ENCODE data around the gene MTA1.

MTA1 gene

DNA sequence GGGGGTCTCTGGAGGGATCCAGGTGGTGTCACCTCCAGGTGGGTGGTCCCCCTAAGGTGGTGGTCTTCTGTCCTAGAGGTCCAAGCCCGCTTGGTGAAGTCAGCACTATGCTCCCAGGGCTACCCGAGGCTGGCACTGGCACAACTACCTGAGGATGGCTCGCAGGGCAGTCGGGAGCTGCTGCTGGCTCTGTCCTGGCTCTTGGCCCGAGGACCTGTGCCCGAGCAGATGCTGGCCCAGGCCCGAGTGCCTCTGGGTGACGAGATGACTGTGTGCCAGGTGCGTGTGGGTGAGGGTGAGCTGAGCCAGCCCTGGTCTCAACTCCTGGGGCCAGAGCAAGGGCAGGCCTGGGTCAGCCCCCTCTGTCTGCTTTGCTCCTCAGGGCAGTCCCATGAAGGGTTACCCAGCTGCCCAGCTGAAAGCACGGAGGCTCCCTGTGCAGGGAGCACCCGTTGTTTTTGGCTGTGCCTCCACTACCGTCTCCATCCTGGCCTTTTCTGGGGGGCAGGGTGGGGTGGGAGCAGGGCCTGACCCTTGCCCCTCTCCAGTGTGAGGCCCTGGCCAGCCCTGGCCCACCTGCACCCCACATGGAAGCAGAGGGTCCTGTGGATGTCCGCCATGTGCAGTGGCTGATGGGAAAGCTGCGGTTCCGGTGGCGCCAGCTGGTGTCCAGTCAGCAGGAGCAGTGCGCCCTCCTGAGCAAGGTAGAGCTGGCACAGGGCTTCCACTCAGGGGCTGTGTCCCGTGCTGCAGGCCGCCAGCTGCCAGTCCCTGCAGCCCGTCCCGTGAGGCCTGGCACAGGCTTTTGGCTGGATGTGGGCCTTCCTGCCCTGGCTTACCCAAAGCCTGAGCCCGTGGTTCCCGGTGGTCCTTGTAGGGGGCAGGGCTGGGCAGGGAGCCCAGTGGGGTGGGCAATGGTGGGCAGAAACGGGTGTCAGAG is 72.7 kb downstream of the MTA1 start:
- TF ChIP-seq, protein P1, sequence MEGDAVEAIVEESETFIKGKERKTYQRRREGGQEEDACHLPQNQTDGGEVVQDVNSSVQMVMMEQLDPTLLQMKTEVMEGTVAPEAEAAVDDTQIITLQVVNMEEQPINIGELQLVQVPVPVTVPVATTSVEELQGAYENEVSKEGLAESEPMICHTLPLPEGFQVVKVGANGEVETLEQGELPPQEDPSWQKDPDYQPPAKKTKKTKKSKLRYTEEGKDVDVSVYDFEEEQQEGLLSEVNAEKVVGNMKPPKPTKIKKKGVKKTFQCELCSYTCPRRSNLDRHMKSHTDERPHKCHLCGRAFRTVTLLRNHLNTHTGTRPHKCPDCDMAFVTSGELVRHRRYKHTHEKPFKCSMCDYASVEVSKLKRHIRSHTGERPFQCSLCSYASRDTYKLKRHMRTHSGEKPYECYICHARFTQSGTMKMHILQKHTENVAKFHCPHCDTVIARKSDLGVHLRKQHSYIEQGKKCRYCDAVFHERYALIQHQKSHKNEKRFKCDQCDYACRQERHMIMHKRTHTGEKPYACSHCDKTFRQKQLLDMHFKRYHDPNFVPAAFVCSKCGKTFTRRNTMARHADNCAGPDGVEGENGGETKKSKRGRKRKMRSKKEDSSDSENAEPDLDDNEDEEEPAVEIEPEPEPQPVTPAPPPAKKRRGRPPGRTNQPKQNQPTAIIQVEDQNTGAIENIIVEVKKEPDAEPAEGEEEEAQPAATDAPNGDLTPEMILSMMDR (IDR thresholded peaks at IDR 0.05; ENCODE audit: low read depth, low read length), result no peak
- TF ChIP-seq, protein P2, sequence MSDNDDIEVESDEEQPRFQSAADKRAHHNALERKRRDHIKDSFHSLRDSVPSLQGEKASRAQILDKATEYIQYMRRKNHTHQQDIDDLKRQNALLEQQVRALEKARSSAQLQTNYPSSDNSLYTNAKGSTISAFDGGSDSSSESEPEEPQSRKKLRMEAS (IDR thresholded peaks at IDR 0.05; ENCODE audit: low read depth, low read length), result no peak
- no peak for TF ChIP-seq POLR2A (IDR thresholded peaks at IDR 0.05; ENCODE audit: extremely low read depth, insufficient read length)
- peak overlapping the region; percentile 4 for H3K4me3 ChIP-seq (ENCODE audit: low read depth, low read length)

DNA sequence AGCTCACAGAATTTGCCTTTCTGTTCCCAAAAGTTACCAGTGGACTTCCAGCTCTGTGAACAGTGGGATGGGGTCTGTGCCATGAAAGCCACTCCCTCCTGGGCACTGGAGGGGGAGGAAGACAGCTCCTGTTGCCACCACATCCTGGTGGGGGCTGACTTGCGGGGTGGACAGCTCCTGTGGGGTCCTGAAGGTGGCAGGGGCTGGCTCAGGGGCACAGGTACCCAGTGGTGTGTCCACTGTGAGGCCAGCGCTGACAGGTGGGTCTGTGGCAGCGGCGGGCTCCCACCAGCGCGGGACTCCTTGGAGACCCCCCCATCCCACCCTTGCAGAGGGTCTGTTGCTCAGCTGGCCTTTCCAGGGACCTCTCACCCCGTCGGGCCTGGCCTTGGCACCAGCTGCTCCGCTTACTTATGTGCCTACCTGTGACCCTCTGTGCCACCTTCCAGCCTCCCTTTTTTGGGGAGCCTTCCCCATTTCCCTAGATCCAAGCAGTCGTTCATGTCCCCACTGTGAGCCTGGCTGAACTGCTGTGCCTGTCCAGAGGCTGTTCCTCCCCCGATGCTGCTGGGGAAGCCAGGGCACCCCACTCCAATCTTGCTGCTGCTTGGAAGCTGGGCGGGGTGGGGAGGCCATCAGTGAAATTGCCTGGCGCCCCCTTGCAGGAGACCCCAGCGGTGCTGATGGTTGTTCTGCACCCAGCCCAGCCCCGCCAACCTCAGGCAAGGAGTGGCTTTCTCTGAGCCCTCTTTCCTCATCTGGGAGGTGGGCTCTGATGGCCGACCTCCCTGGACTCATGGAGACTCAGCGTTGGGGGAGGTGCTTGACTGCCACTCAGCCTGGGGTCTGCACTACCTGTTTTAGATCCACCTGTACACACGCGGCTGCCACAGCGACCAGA is 73.6 kb downstream of the MTA1 start:
- H3K4me3 ChIP-seq (ENCODE audit: low read depth, low read length), result no peak overlapping the region
- no peak for DNase-seq (ENCODE audit: low read depth)

More for the DNA sequence above, 72.7 kb downstream of the MTA1 start:
- no peak for DNase-seq (ENCODE audit: low read depth)

DNA sequence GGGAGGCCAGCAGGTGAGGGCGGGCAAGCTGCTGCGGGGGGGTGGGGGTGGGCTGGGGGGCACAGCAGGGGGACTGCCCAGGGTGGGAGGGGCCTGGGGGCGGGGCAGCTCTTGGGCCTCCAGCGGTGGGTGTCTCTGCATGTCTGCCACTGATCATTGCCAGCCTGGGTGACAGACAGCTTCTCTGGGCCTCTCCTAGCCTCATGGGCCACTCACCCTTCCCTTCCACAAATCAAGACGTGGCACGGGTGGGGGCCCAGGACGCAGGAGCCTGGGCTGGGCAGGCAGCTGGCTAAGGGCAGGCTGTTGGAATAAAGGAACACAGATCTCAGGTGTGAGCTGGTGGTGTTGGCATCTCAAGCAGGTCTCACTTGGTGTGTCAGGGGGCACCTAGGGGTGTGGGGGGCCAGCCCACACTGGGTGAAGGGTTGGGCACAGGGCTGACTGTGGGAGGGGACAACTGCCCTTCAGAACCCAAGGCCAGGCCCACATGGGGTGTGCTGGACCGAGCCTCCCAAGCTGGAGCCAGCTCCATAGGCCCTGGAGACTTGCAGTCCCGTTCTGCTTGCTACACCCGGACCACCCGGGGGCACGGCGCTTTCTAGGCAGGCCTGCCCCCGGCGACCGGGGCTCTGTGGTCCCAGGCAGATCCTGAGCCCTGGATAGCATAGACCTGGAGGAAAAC is 74.4 kb downstream of the MTA1 start:
- no peak for DNase-seq (ENCODE audit: low read depth)
- no peak overlapping the region for H3K4me3 ChIP-seq (ENCODE audit: low read depth, low read length)
- TF ChIP-seq POLR2A (IDR thresholded peaks at IDR 0.05; ENCODE audit: extremely low read depth, insufficient read length), result no peak
- TF ChIP-seq MYC (IDR thresholded peaks at IDR 0.05; ENCODE audit: low read depth, low read length), result no peak
- TF ChIP-seq, protein P1 (IDR thresholded peaks at IDR 0.05; ENCODE audit: low read depth, low read length), result no peak
- TF ChIP-seq, protein P2 (IDR thresholded peaks at IDR 0.05; ENCODE audit: low read depth, low read length), result no peak

More for the DNA sequence above, 73.6 kb downstream of the MTA1 start:
- TF ChIP-seq, protein P1 (IDR thresholded peaks at IDR 0.05; ENCODE audit: low read depth, low read length), result no peak
- no peak for TF ChIP-seq POLR2A (IDR thresholded peaks at IDR 0.05; ENCODE audit: extremely low read depth, insufficient read length)
- no peak for TF ChIP-seq MYC (IDR thresholded peaks at IDR 0.05; ENCODE audit: low read depth, low read length)
- TF ChIP-seq, protein P2 (IDR thresholded peaks at IDR 0.05; ENCODE audit: low read depth, low read length), result no peak

DNA sequence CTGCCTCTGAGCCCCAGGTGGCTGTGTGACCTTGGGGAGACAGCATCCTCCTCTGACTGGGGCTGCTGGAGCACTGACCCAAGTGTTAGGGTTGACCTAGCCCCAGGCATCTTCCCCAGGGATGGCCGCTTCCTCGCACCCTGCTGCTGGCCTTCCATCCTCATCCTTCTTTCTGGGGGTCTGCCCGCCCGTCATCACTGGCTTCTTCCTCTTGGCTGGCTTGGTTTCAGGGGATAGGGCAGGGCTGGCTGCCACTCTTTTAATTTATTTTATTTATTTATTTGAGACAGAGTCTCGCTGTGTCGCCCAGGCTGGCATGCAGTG is 74.9 kb downstream of the MTA1 start:
- no peak for DNase-seq (ENCODE audit: low read depth)
- H3K4me3 ChIP-seq (ENCODE audit: low read depth, low read length), result no peak overlapping the region
- no peak for TF ChIP-seq POLR2A (IDR thresholded peaks at IDR 0.05; ENCODE audit: extremely low read depth, insufficient read length)
- no peak for TF ChIP-seq MYC (IDR thresholded peaks at IDR 0.05; ENCODE audit: low read depth, low read length)
- TF ChIP-seq, protein P2 (IDR thresholded peaks at IDR 0.05; ENCODE audit: low read depth, low read length), result no peak
- TF ChIP-seq, protein P1 (IDR thresholded peaks at IDR 0.05; ENCODE audit: low read depth, low read length), result no peak

Measured in NB4 (cell line).